H9 (cell line): Measurements from ENCODE around the gene NBDY. TPM values are rescaled to one million over a fixed set of nuclear protein-coding genes. Genes with fewer than 3 reads are reported as not detected.

Experiments
- DNase-seq: peaks from one replicate; pipeline ENCODE4 v3.0.0-alpha.2; 2017
- H2AFZ ChIP-seq: one replicate; pipeline ENCODE4 v1.6.1; 2013; ENCODE audit warnings: mild to moderate bottlenecking, low read length, control low read depth, moderate library complexity
- H2AK5ac ChIP-seq: 2 replicates; pipeline ENCODE4 v1.6.1; 2013; ENCODE audit warnings: low read length, control low read depth, mixed read lengths; ENCODE audit not compliant: insufficient read length
- H2BK120ac ChIP-seq: one replicate; pipeline ENCODE4 v1.6.1; 2013; ENCODE audit warnings: low read depth, mild to moderate bottlenecking, low read length, control low read depth, inconsistent platforms; ENCODE audit not compliant: poor library complexity, severe bottlenecking
- H2BK12ac ChIP-seq: 2 replicates; pipeline ENCODE4 v1.6.1; 2013; ENCODE audit warnings: low read length, control low read depth, mixed read lengths, low read depth; ENCODE audit not compliant: insufficient read length
- H2BK15ac ChIP-seq: 2 replicates; pipeline ENCODE4 v1.6.1; 2013; ENCODE audit warnings: low read depth, low read length, control low read depth
- H2BK20ac ChIP-seq: one replicate; pipeline ENCODE4 v1.6.1; 2013; ENCODE audit warnings: low read depth, mild to moderate bottlenecking, low read length, control low read depth, inconsistent platforms; ENCODE audit not compliant: poor library complexity, severe bottlenecking
- H2BK5ac ChIP-seq: 2 replicates; pipeline ENCODE4 v1.6.1; 2013; ENCODE audit warnings: low read length, control low read depth, mixed read lengths; ENCODE audit not compliant: insufficient read length
- H3K14ac ChIP-seq: 2 replicates; pipeline ENCODE4 v1.6.1; 2013; ENCODE audit warnings: low read length, control low read depth; ENCODE audit not compliant: insufficient read depth
- H3K18ac ChIP-seq: 2 replicates; pipeline ENCODE4 v1.6.1; 2013; ENCODE audit warnings: low read depth, mild to moderate bottlenecking, mixed read lengths, low read length, control low read depth; ENCODE audit not compliant: insufficient read length
- H3K23ac ChIP-seq: 2 replicates; pipeline ENCODE4 v1.6.1; 2013; ENCODE audit warnings: low read length, control low read depth, mixed read lengths, low read depth; ENCODE audit not compliant: insufficient read length
- H3K23me2 ChIP-seq: 2 replicates; pipeline ENCODE4 v1.6.1; 2013; ENCODE audit warnings: low read depth, mild to moderate bottlenecking, mixed read lengths, low read length, control low read depth; ENCODE audit not compliant: insufficient read length, poor library complexity, severe bottlenecking
- H3K27ac ChIP-seq: 2 replicates; pipeline ENCODE4 v1.5.1; 2013; ENCODE audit warnings: low read length, control low read depth, mixed read lengths, low read depth; ENCODE audit not compliant: insufficient read length
- H3K27me3 ChIP-seq: 2 replicates; pipeline ENCODE4 v1.6.1; 2013; ENCODE audit warnings: low read length, control low read depth, inconsistent platforms; ENCODE audit not compliant: insufficient read depth
- H3K4ac ChIP-seq: 2 replicates; pipeline ENCODE4 v1.6.1; 2013; ENCODE audit warnings: low read depth, mild to moderate bottlenecking, control low read depth, inconsistent platforms, low read length, moderate library complexity
- H3K4me1 ChIP-seq: 2 replicates; pipeline ENCODE4 v1.6.1; 2013; ENCODE audit warnings: low read length, control low read depth, inconsistent platforms; ENCODE audit not compliant: insufficient read depth
- H3K4me2 ChIP-seq: 2 replicates; pipeline ENCODE4 v1.6.1; 2013; ENCODE audit warnings: low read length, control low read depth, mixed read lengths; ENCODE audit not compliant: insufficient read length, insufficient read depth
- H3K56ac ChIP-seq: 2 replicates; pipeline ENCODE4 v1.6.1; 2013; ENCODE audit warnings: low read depth, mild to moderate bottlenecking, mixed read lengths, low read length, control low read depth; ENCODE audit not compliant: insufficient read length
- H3K79me1 ChIP-seq: 2 replicates; pipeline ENCODE4 v1.6.1; 2013; ENCODE audit warnings: low read depth, mild to moderate bottlenecking, moderate library complexity, low read length, control low read depth, inconsistent platforms; ENCODE audit not compliant: insufficient read depth, poor library complexity, severe bottlenecking
- H3K79me2 ChIP-seq: 2 replicates; pipeline ENCODE4 v1.6.1; 2013; ENCODE audit warnings: low read length, control low read depth, inconsistent platforms; ENCODE audit not compliant: insufficient read depth
- H3K9ac ChIP-seq: 2 replicates; pipeline ENCODE4 v1.6.1; 2013; ENCODE audit warnings: low read length, control low read depth, mixed read lengths; ENCODE audit not compliant: insufficient read length; ENCODE audit errors: extremely low read depth
- H3K9me3 ChIP-seq: one replicate; pipeline ENCODE4 v1.6.1; 2013; ENCODE audit warnings: low read depth, low read length, inconsistent platforms; ENCODE audit not compliant: control insufficient read depth
- H3T11ph ChIP-seq: one replicate; pipeline ENCODE4 v1.6.1; 2013; ENCODE audit warnings: mild to moderate bottlenecking, low read length, control low read depth, inconsistent platforms
- H4K20me1 ChIP-seq: one replicate; pipeline ENCODE4 v1.6.1; 2013; ENCODE audit not compliant: control insufficient read depth, insufficient read length, insufficient read depth
- H4K5ac ChIP-seq: 2 replicates; pipeline ENCODE4 v1.6.1; 2013; ENCODE audit warnings: low read depth, mild to moderate bottlenecking, mixed read lengths, low read length, control low read depth; ENCODE audit not compliant: insufficient read length
- H4K8ac ChIP-seq: replicated peaks from 2 replicates; pipeline ENCODE4 v1.6.1; 2013; ENCODE audit warnings: low read length, control low read depth, mixed read lengths, low read depth; ENCODE audit not compliant: insufficient read length
- H4K91ac ChIP-seq: 2 replicates; pipeline ENCODE4 v1.6.1; 2013; ENCODE audit warnings: low read depth, mild to moderate bottlenecking, moderate library complexity, mixed read lengths, low read length, control low read depth; ENCODE audit not compliant: insufficient read length
- H3K27ac Mint-ChIP-seq, 3 experiments: 2 replicates in 2 of 3; 3 replicates in 1 of 3; pipeline ENCODE4 v1.8.0; 2020 to 2021; ENCODE audit warnings: mixed read lengths in 3 of 3, mild to moderate bottlenecking in 1 of 3, moderate library complexity in 1 of 3
- H3K27me3 Mint-ChIP-seq: 2 replicates; pipeline ENCODE4 v1.8.0; 2021; ENCODE audit warnings: low read depth, mild to moderate bottlenecking, moderate library complexity, mixed read lengths
- H3K36me3 Mint-ChIP-seq, 3 experiments: 2 replicates in 2 of 3; 3 replicates in 1 of 3; pipeline ENCODE4 v1.8.0; 2020 to 2021; ENCODE audit warnings: low read depth in 3 of 3, mixed read lengths in 3 of 3; ENCODE audit not compliant: insufficient read depth in 1 of 3
- H3K4me1 Mint-ChIP-seq, 2 experiments: 2 replicates each; pipeline ENCODE4 v1.8.0; 2020; ENCODE audit warnings: mixed read lengths in 2 of 2
- H3K4me3 Mint-ChIP-seq, 2 experiments: 2 replicates in 1 of 2; 3 replicates in 1 of 2; pipeline ENCODE4 v1.8.0; 2020 to 2021; ENCODE audit warnings: mild to moderate bottlenecking in 2 of 2, mixed read lengths in 2 of 2, moderate library complexity in 1 of 2
- H3K9me3 Mint-ChIP-seq, 2 experiments: 2 replicates in 1 of 2; 3 replicates in 1 of 2; pipeline ENCODE4 v1.8.0; 2020; ENCODE audit warnings: mild to moderate bottlenecking in 2 of 2, mixed read lengths in 2 of 2, moderate library complexity in 1 of 2
- CTCF ChIP-seq: fragments of 200-600 bp; sonication (generic); conservative IDR thresholded peaks from 3 replicates; pipeline ENCODE4 v1.8.0; 2021; ENCODE audit warnings: antibody characterized with exemption, mild to moderate bottlenecking
- WGBS: extraction: QIAGEN DNeasy Blood & Tissue Kit; methylation state at CpG from one replicate; pipeline ENCODE4 v1.1.7; 2013; ENCODE audit warnings: missing lambda C conversion rate, low lambda C conversion rate, mixed read lengths; ENCODE audit not compliant: insufficient read length; ENCODE audit errors: extremely low coverage; 5-methylcytosine and 5-hydroxymethylcytosine counted together
- total RNA-seq: library from RNA; stranded (reverse); gene quantifications from 2 replicates; pipeline ENCODE4 v1.2.1, GENCODE V29; 2021

Gene NBDY
- total RNA-seq, 1 experiment from 2014 or later = 62.5 TPM

- Histone ChIP-seq H3K4me2 (no peak overlapping the region), H2BK5ac (no peak overlapping the region), H2AK5ac (no peak overlapping the region), H4K20me1 (no peaks in the 10 kb centered on the region), H3K9ac (no peak overlapping the region), H3K18ac (no peak overlapping the region), H3K56ac (no peak overlapping the region), H3K27ac (no peak overlapping the region), H3K9me3 (no peaks in the 10 kb centered on the region), H2AFZ (no peak overlapping the region), H2BK15ac (no peak overlapping the region), H3T11ph (no peak overlapping the region), H4K5ac (no peak overlapping the region), H3K23ac (no peak overlapping the region), H3K14ac (no peak overlapping the region), H3K23me2 (no peaks in the 10 kb centered on the region), H3K4me1 (no peaks in the 10 kb centered on the region), H2BK20ac (no peak overlapping the region), H3K4ac (no peak overlapping the region), H2BK12ac (no peak overlapping the region), H2BK120ac (no peak overlapping the region), H3K27me3 (no peaks in the 10 kb centered on the region), H4K8ac (no peak overlapping the region), H3K79me1 (no peaks in the 10 kb centered on the region), H4K91ac (no peak overlapping the region), H3K79me2 (no peaks in the 10 kb centered on the region)
- no CpG with 5 or more reads among the region's 2 CpGs for WGBS
- no peak overlapping the region; a peak in 2 of 7 replicates for H3K27ac Mint-ChIP-seq
- peaks cover 15 to 41% (median 31%) of the 10 kb centered on the region in 3 experiments for H3K36me3 Mint-ChIP-seq
- peaks cover 54 to 60% of the 10 kb centered on the region in 2 experiments for H3K9me3 Mint-ChIP-seq
- H3K4me3 Mint-ChIP-seq = no peak overlapping the region
- TF ChIP-seq CTCF = no peak
- H3K4me1 Mint-ChIP-seq = peaks cover 0 to 5% of the 10 kb centered on the region in 2 experiments; a peak in 3 of 4 replicates
- H3K27me3 Mint-ChIP-seq = peaks cover 3% of the 10 kb centered on the region; the same call in 1 of the 2 replicates
- DNase-seq = no peak
Measured at GRCh38 chrX:56782352-56782751, 53.3 kb downstream of the NBDY start.
